K562 (cell line): ENCODE measurements around the gene EFNB3. TPM values are rescaled to one million over a fixed set of nuclear protein-coding genes. Genes with fewer than 3 reads are reported as not detected.

Source experiments
- DEAF1 ChIP-seq: fragments of 450-650 bp; formaldehyde crosslinking; IDR thresholded peaks from 2 replicates; pipeline ENCODE4 v1.4.0; 2020; ENCODE audit warnings: mild to moderate bottlenecking, moderate library complexity
- MAFF ChIP-seq: IDR thresholded peaks from 2 replicates; pipeline ENCODE4 v1.6.1; 2012; ENCODE audit warnings: low read length, improper control_type of control experiment
- MAZ ChIP-seq, 2 experiments: fragments of 450-650 bp in 1 of 2; sonication (generic) in 1 of 2; formaldehyde crosslinking; IDR thresholded peaks in 1 of 2; conservative IDR thresholded peaks in 1 of 2; 2 replicates each; pipeline versions ENCODE4 v1.4.0 to v1.5.0; 2020; ENCODE audit warnings: mild to moderate bottlenecking in 1 of 2, missing genetic modification reagents in 1 of 2
- NUFIP1 ChIP-seq: fragments of 450-650 bp; IDR thresholded peaks from 2 replicates; pipeline ENCODE4 v1.6.1; 2018; ENCODE audit not compliant: partially characterized antibody
- PRPF4 ChIP-seq: fragments of 200-400 bp; formaldehyde crosslinking; IDR thresholded peaks from one replicate; pipeline ENCODE4 v1.6.1; 2017; ENCODE audit warnings: low read length, low read depth, mild to moderate bottlenecking; ENCODE audit not compliant: insufficient read depth, poor library complexity, severe bottlenecking
- ZBTB40 ChIP-seq, 2 experiments: fragments of 450-650 bp in 1 of 2; sonication (generic) in 1 of 2; formaldehyde crosslinking in 1 of 2; IDR thresholded peaks; 2 replicates each; pipeline versions ENCODE4 v1.7.1 to v1.9.0; 2016 to 2022; ENCODE audit warnings: inconsistent platforms in 1 of 2, mild to moderate bottlenecking in 1 of 2, missing genetic modification reagents in 1 of 2
- ZNF165 ChIP-seq: fragments of 250-450 bp; sonication (Bioruptor Pico); IDR thresholded peaks from 2 replicates; pipeline ENCODE4 v1.4.0; 2020; ENCODE audit warnings: borderline replicate concordance
- ZNF24 ChIP-seq: fragments of 450-650 bp; IDR thresholded peaks from 2 replicates; pipeline ENCODE4 v1.6.1; 2016
- ZNF830 ChIP-seq: fragments of 250-450 bp; sonication (Bioruptor Pico); IDR thresholded peaks from 2 replicates; pipeline ENCODE4 v1.5.0; 2021; ENCODE audit warnings: mild to moderate bottlenecking
- polyA plus RNA-seq, 8 experiments: library from polyadenylated mRNA; depleted of rRNA in 4 of 8; stranded (reverse) in 5 of 8; unstranded in 3 of 8; fragments of >200 nt; fragmentation: Nextera tagmentation in 2 of 8; fragmentation: Illumina TruSeq in 1 of 8; extraction: Ambion mirVana in 2 of 8; extraction: Trizol in 1 of 8; gene quantifications; 2 replicates each; pipeline versions ENCODE4 v1.2.1 to v1.2.3, GENCODE V29; 2011 to 2014; ENCODE audit warnings: inconsistent platforms in 1 of 8, missing spikeins in 1 of 8
- total RNA-seq, 7 experiments: library from RNA; depleted of rRNA in 6 of 7; stranded (reverse); fragments of >200 nt in 6 of 7; fragmentation: Illumina TruSeq in 2 of 7; extraction: Trizol in 2 of 7; gene quantifications; 2 replicates each; pipeline versions ENCODE4 v1.2.1 to v1.2.3, GENCODE V29; 2011 to 2021; ENCODE audit warnings: low replicate concordance in 1 of 7
- TF ChIP-seq, protein P1 (sequence below): fragments of 450-650 bp; IDR thresholded peaks from 2 replicates; pipeline ENCODE4 v1.6.1; 2017; ENCODE audit warnings: antibody characterized with exemption
- TF ChIP-seq, protein P2 (sequence below), 2 experiments: fragments of 450-650 bp; conservative IDR thresholded peaks; 2 replicates each; pipeline ENCODE4 v1.6.1; 2017; ENCODE audit warnings: mild to moderate bottlenecking in 2 of 2, moderate library complexity in 2 of 2

The EFNB3 gene
- total and polyA plus RNA-seq, 9 of the 15 experiments (the other 6 are each of a cell fraction or from before 2014, with no cell fraction given) = not detected

- TF ChIP-seq, protein P1, sequence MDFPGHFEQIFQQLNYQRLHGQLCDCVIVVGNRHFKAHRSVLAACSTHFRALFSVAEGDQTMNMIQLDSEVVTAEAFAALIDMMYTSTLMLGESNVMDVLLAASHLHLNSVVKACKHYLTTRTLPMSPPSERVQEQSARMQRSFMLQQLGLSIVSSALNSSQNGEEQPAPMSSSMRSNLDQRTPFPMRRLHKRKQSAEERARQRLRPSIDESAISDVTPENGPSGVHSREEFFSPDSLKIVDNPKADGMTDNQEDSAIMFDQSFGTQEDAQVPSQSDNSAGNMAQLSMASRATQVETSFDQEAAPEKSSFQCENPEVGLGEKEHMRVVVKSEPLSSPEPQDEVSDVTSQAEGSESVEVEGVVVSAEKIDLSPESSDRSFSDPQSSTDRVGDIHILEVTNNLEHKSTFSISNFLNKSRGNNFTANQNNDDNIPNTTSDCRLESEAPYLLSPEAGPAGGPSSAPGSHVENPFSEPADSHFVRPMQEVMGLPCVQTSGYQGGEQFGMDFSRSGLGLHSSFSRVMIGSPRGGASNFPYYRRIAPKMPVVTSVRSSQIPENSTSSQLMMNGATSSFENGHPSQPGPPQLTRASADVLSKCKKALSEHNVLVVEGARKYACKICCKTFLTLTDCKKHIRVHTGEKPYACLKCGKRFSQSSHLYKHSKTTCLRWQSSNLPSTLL = peak; percentile 89
- TF ChIP-seq DEAF1 (no peak), ZNF165 (CRISPR knock-in tag) (no peak), PRPF4 (no peak), MAFF (peak; percentile 51; the same call in 1 of the 2 replicates), ZNF24 (no peak), NUFIP1 (peak; percentile 91), ZBTB40 (IDR thresholded peaks at IDR 0.05) (0 out of 2 replicates have a peak, but pooled peaks have one; percentile 4), ZBTB40 (CRISPR knock-in tag; IDR thresholded peaks at IDR 0.05) (no peak), MAZ (CRISPR knock-in tag; conservative IDR thresholded peaks at IDR 0.05 in 1 of 2, IDR thresholded peaks at IDR 0.05 in 1 of 2) (no peak), ZNF830 (no peak)
- TF ChIP-seq, protein P2, sequence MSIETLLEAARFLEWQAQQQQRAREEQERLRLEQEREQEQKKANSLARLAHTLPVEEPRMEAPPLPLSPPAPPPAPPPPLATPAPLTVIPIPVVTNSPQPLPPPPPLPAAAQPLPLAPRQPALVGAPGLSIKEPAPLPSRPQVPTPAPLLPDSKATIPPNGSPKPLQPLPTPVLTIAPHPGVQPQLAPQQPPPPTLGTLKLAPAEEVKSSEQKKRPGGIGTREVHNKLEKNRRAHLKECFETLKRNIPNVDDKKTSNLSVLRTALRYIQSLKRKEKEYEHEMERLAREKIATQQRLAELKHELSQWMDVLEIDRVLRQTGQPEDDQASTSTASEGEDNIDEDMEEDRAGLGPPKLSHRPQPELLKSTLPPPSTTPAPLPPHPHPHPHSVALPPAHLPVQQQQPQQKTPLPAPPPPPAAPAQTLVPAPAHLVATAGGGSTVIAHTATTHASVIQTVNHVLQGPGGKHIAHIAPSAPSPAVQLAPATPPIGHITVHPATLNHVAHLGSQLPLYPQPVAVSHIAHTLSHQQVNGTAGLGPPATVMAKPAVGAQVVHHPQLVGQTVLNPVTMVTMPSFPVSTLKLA (conservative IDR thresholded peaks at IDR 0.05) = peak; percentile 51 to 80
Observed at GRCh38 chr17:7686222-7687071, 18.6 kb upstream of the EFNB3 start (continued).
